Measurements from ENCODE around the gene CEACAM6. TPM values are rescaled to one million over a fixed set of nuclear protein-coding genes. Genes with fewer than 3 reads are reported as not detected.
"Not testable (repeated sequence)": the region's sequence is repeated elsewhere in the genome, so short reads cannot be mapped to it uniquely, and the experiment has no call there.

CEACAM6 gene
- not detected in 2 replicates for total RNA-seq

DNA sequence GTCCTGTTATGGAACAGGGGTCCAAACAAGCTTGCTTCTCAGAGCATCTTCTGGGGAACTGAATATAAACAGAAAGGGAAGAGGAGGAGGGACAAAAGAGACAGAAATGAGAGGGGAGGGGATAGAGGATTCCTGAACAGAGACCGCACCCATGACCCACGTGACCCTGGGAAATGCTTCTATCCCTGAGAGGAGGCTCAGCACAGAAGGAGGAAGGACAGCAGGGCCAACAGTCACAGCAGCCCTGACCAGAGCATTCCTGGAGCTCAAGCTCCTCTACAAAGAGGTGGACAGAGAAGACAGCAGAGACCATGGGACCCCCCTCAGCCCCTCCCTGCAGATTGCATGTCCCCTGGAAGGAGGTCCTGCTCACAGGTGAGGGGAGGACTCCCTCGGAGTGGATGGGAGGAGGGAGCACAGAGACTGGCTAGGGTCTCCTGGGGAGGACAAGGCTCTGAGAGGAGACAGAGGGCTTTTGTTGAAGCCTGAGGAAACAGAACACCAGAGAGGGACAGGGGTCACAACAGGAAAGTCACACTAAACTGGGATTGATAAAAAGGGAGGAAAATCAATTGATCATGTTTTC lies at the start of gene CEACAM6:
Gene CEACAM6, plus strand, starts transcription at position 203 of the 586 bp plus-strand sequence. Its CDS starts 109 bp downstream, at position 312.
- H3K27me3 Mint-ChIP-seq (ENCODE audit: insufficient read depth), result peaks cover 46% of the 10 kb centered on the region
- no peaks in the 10 kb centered on the region for H3K36me3 Mint-ChIP-seq (ENCODE audit: low read depth)
- DNase-seq (ENCODE audit: low spot score), result no peak
- intact Hi-C loops (cut with micrococcal nuclease), result no loop called here
- H3K4me3 Mint-ChIP-seq, result no peak within 1 kb of the TSS
- no peak within 1 kb of the TSS for H3K27ac Mint-ChIP-seq
- H3K9me3 Mint-ChIP-seq, result no peaks in the 10 kb centered on the region
- peaks cover 5% of the 10 kb centered on the region for H3K4me1 Mint-ChIP-seq (ENCODE audit: low read depth)

DNA sequence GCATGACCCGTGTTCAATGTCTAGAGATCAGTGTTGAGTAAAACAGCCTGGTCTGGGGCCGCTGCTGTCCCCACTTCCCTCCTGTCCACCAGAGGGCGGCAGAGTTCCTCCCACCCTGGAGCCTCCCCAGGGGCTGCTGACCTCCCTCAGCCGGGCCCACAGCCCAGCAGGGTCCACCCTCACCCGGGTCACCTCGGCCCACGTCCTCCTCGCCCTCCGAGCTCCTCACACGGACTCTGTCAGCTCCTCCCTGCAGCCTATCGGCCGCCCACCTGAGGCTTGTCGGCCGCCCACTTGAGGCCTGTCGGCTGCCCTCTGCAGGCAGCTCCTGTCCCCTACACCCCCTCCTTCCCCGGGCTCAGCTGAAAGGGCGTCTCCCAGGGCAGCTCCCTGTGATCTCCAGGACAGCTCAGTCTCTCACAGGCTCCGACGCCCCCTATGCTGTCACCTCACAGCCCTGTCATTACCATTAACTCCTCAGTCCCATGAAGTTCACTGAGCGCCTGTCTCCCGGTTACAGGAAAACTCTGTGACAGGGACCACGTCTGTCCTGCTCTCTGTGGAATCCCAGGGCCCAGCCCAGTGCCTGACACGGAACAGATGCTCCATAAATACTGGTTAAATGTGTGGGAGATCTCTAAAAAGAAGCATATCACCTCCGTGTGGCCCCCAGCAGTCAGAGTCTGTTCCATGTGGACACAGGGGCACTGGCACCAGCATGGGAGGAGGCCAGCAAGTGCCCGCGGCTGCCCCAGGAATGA lies 48.4 kb upstream of the CEACAM6 start:
- Mint-ChIP-seq H3K9me3 (no peaks in the 10 kb centered on the region), H3K4me1 (ENCODE audit: low read depth) (peaks cover 6% of the 10 kb centered on the region), H3K36me3 (ENCODE audit: low read depth) (no peaks in the 10 kb centered on the region), H3K4me3 (no peak overlapping the region), H3K27me3 (ENCODE audit: insufficient read depth) (peaks cover 12% of the 10 kb centered on the region), H3K27ac (no peak overlapping the region)
- DNase-seq (ENCODE audit: low spot score), result peak; percentile 58
- intact Hi-C loops (cut with micrococcal nuclease), result loop anchor here (1.0 to 2.0 kb wide), 3 partner anchors 27 to 78 kb away; no protein-coding TSS in a partner anchor

DNA sequence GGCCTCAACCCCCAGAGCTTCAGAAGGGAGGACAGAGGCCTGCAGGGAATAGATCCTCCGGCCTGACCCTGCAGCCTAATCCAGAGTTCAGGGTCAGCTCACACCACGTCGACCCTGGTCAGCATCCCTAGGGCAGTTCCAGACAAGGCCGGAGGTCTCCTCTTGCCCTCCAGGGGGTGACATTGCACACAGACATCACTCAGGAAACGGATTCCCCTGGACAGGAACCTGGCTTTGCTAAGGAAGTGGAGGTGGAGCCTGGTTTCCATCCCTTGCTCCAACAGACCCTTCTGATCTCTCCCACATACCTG lies 47.9 kb upstream of the CEACAM6 start:
- Mint-ChIP-seq H3K27ac (no peak overlapping the region), H3K9me3 (no peaks in the 10 kb centered on the region), H3K4me1 (ENCODE audit: low read depth) (peaks cover 6% of the 10 kb centered on the region), H3K36me3 (ENCODE audit: low read depth) (no peaks in the 10 kb centered on the region), H3K4me3 (no peak overlapping the region), H3K27me3 (ENCODE audit: insufficient read depth) (peaks cover 8% of the 10 kb centered on the region)
- no peak for DNase-seq (ENCODE audit: low spot score)
- intact Hi-C loops (cut with micrococcal nuclease), result loop anchor here (2.0 kb wide), 1 partner anchor 77 kb away; no protein-coding TSS in a partner anchor

DNA sequence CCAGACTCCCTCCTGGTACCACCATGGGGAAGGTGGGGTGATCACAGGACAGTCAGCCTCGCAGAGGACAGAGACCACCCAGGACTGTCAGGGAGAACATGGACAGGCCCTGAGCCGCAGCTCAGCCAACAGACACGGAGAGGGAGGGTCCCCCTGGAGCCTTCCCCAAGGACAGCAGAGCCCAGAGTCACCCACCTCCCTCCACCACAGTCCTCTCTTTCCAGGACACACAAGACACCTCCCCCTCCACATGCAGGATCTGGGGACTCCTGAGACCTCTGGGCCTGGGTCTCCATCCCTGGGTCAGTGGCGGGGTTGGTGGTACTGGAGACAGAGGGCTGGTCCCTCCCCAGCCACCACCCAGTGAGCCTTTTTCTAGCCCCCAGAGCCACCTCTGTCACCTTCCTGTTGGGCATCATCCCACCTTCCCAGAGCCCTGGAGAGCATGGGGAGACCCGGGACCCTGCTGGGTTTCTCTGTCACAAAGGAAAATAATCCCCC lies 47.4 kb upstream of the CEACAM6 start:
- Mint-ChIP-seq H3K36me3 (ENCODE audit: low read depth) (no peaks in the 10 kb centered on the region), H3K27me3 (ENCODE audit: insufficient read depth) (peaks cover 5% of the 10 kb centered on the region), H3K27ac (no peak overlapping the region), H3K4me3 (no peak overlapping the region), H3K4me1 (ENCODE audit: low read depth) (peaks cover 6% of the 10 kb centered on the region), H3K9me3 (no peaks in the 10 kb centered on the region)
- intact Hi-C loops (cut with micrococcal nuclease), result loop anchor here (2.0 kb wide), 1 partner anchor 77 kb away; no protein-coding TSS in a partner anchor
- DNase-seq (ENCODE audit: low spot score), result no peak

DNA sequence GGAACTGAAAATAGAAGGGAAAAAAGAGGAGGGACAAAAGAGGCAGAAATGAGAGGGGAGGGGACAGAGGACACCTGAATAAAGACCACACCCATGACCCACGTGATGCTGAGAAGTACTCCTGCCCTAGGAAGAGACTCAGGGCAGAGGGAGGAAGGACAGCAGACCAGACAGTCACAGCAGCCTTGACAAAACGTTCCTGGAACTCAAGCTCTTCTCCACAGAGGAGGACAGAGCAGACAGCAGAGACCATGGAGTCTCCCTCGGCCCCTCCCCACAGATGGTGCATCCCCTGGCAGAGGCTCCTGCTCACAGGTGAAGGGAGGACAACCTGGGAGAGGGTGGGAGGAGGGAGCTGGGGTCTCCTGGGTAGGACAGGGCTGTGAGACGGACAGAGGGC lies 46.8 kb upstream of the CEACAM6 start, which contains the start of gene CEACAM5:
Gene CEACAM5, plus strand, starts transcription at position 146 of the 400 bp plus-strand sequence. Its CDS starts 106 bp downstream, at position 252.
- no peak for DNase-seq (ENCODE audit: low spot score)
- peaks cover 5% of the 10 kb centered on the region for H3K27me3 Mint-ChIP-seq (ENCODE audit: insufficient read depth)
- no peak within 1 kb of the TSS for H3K27ac Mint-ChIP-seq
- no peak within 1 kb of the TSS for H3K4me3 Mint-ChIP-seq
- intact Hi-C loops (cut with micrococcal nuclease), result no loop called here
- no peaks in the 10 kb centered on the region for H3K36me3 Mint-ChIP-seq (ENCODE audit: low read depth)
- no peaks in the 10 kb centered on the region for H3K9me3 Mint-ChIP-seq
- peaks cover 6% of the 10 kb centered on the region for H3K4me1 Mint-ChIP-seq (ENCODE audit: low read depth)

DNA sequence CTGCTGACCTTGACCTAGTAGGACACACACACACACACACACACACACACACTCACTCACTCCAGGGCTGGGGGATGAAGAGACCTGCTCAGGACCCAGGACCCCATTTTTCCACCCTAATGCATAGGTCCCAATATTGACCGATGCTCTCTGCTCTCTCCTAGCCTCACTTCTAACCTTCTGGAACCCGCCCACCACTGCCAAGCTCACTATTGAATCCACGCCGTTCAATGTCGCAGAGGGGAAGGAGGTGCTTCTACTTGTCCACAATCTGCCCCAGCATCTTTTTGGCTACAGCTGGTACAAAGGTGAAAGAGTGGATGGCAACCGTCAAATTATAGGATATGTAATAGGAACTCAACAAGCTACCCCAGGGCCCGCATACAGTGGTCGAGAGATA lies 45.8 kb upstream of the CEACAM6 start:
- H3K4me1 Mint-ChIP-seq (ENCODE audit: low read depth); H3K9me3 Mint-ChIP-seq; H3K27me3 Mint-ChIP-seq (ENCODE audit: insufficient read depth); H3K4me3 Mint-ChIP-seq; intact Hi-C loops (cut with micrococcal nuclease); H3K27ac Mint-ChIP-seq; H3K36me3 Mint-ChIP-seq (ENCODE audit: low read depth); DNase-seq (ENCODE audit: low spot score): not testable (repeated sequence)

DNA sequence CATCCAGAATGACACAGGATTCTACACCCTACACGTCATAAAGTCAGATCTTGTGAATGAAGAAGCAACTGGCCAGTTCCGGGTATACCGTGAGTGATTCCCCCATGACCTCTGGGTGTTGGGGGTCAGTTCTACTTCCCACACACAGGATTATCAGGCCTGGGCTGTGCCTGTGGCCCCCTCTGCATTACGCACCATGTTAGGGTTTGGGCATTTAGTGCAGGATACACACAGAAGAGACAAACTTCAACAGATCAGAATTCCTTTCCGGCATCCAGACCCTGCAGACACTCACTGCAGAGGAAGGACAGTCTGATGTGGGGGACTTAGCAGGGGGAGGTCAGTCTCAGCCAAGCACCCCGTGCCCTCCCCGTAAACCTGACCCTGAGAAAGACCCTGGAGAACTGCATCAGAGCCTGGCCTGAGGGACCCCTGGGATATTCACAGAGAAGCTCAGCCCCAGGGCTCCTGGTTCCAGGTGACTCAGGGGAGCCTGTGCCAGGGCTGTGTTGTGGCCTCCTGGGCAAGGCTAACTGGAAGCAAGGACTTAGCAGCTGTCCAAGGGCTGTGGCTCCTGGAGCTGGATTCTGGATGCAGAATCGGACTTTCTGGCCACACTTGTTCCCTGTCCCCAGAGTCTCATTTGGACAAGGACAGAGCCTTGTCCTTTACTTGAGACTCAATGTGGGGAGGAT lies 45.2 kb upstream of the CEACAM6 start:
- H3K27me3 Mint-ChIP-seq (ENCODE audit: insufficient read depth), result peaks cover 7% of the 10 kb centered on the region
- intact Hi-C loops (cut with micrococcal nuclease), result no loop called here
- peaks cover 6% of the 10 kb centered on the region for H3K4me1 Mint-ChIP-seq (ENCODE audit: low read depth)
- no peak for DNase-seq (ENCODE audit: low spot score)
- H3K9me3 Mint-ChIP-seq, result no peaks in the 10 kb centered on the region
- H3K27ac Mint-ChIP-seq, result no peak overlapping the region
- H3K4me3 Mint-ChIP-seq, result no peak overlapping the region
- H3K36me3 Mint-ChIP-seq (ENCODE audit: low read depth), result no peaks in the 10 kb centered on the region

DNA sequence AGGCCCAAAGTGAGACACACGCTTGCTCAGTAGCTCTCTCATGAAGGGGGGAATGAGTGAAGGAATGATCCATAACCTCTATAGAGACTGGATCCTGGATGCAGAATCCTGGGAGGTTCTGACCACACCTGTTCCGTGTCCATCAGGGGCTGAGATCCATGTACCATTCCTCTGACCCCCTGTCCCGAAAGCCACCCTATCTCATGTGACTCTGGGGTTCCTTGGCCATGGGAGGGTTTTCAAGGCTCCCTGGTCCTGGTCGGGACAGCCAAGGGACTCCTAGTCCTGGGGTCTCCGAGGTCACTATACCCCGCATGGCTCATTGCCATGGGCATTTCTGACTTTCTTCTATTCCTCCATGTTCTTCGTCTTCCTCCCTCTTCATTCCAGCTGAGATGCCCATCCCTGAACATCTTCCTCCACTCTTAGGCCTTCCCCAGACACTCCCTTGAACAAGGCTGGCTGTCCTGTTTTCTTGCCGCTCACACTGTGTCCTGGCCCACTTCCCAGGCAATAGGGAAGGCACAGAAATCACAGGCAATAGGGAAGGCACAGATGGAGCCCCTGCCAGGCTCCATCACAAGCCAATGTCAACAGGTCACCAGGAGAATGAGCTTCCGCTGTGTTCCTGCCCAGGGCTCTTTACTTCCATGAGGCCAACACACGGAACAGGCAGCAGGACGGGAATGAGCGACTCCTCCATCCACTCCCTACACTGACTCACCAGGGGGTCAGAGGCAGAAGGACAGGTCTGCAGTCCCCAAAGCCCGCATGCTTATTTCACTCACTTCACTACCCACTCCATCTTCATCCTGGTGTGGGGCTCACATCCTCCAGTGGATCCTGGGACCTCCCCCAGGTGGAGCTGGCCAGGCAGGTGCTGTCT lies 43.7 kb upstream of the CEACAM6 start:
- H3K27me3 Mint-ChIP-seq (ENCODE audit: insufficient read depth), result peaks cover 7% of the 10 kb centered on the region
- no peak overlapping the region for H3K27ac Mint-ChIP-seq
- no peak for DNase-seq (ENCODE audit: low spot score)
- intact Hi-C loops (cut with micrococcal nuclease), result no loop called here
- no peak overlapping the region for H3K4me3 Mint-ChIP-seq
- no peaks in the 10 kb centered on the region for H3K4me1 Mint-ChIP-seq (ENCODE audit: low read depth)
- no peaks in the 10 kb centered on the region for H3K9me3 Mint-ChIP-seq
- no peaks in the 10 kb centered on the region for H3K36me3 Mint-ChIP-seq (ENCODE audit: low read depth)

DNA sequence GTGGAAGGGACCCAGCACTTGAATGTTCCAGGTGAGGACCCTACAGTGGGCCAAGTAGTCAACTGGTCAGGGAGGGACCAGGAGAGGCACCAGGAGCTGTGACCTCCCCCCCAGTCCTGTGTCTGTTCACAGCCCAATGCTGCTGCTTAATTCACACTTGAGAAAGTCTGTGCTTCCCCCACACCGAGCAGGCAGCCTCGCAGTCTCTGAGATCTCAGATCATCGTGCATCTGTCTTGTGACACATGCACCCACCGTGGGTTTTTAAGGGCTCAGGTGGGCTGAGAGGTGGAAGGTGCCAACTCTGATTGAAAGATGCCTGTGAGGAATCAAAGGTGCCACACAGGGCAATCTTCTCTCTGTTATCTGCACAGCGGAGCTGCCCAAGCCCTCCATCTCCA lies 40.7 kb upstream of the CEACAM6 start:
- intact Hi-C loops (cut with micrococcal nuclease), result no loop called here
- Mint-ChIP-seq H3K27me3 (ENCODE audit: insufficient read depth) (peaks cover 18% of the 10 kb centered on the region), H3K4me1 (ENCODE audit: low read depth) (no peaks in the 10 kb centered on the region), H3K27ac (no peak overlapping the region), H3K9me3 (no peaks in the 10 kb centered on the region), H3K4me3 (no peak overlapping the region), H3K36me3 (ENCODE audit: low read depth) (no peaks in the 10 kb centered on the region)
- DNase-seq (ENCODE audit: low spot score), result no peak

DNA sequence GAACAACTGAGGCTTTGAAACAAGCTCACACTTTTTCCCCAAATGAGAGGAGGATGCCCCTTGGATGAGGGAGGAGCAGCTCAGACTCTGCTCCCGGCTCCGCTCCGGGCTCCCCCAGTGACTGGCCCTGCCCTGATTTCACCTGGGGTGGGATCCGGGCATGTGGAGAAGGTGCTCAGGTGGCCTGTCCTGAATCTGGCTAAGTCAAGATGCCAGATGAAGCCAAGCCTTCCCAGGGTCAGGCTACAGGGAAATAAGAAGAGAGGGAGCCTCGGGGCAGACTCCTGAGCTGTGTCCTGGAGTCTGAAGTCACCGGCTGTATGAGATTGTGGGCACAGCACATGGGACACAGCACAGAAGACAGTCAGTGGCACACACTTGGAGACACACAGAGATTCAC lies 36.6 kb upstream of the CEACAM6 start:
- no peak overlapping the region for H3K4me3 Mint-ChIP-seq
- intact Hi-C loops (cut with micrococcal nuclease), result no loop called here
- H3K27me3 Mint-ChIP-seq (ENCODE audit: insufficient read depth), result peaks cover 22% of the 10 kb centered on the region
- no peak overlapping the region for H3K27ac Mint-ChIP-seq
- H3K9me3 Mint-ChIP-seq, result no peaks in the 10 kb centered on the region
- H3K36me3 Mint-ChIP-seq (ENCODE audit: low read depth), result no peaks in the 10 kb centered on the region
- H3K4me1 Mint-ChIP-seq (ENCODE audit: low read depth), result no peaks in the 10 kb centered on the region
- DNase-seq (ENCODE audit: low spot score), result no peak

DNA sequence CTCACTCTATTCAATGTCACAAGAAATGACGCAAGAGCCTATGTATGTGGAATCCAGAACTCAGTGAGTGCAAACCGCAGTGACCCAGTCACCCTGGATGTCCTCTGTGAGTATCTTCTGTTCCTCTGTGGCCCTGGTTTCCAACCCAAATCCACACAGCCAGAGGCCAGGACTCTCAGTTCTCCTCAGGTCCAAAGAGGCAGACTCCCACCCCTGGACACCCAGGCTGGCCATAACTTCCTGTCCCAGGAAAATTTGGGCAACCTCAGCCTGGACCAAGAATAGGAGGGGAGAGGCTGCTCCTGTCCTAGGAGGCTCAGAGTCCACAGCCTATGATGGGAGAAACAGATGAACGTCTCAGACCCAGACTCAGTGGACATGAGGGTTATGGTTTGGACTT lies 35.2 kb upstream of the CEACAM6 start:
- no peak for DNase-seq (ENCODE audit: low spot score)
- H3K4me1 Mint-ChIP-seq (ENCODE audit: low read depth), result no peaks in the 10 kb centered on the region
- no peak overlapping the region for H3K27ac Mint-ChIP-seq
- no peak overlapping the region for H3K4me3 Mint-ChIP-seq
- no peaks in the 10 kb centered on the region for H3K9me3 Mint-ChIP-seq
- intact Hi-C loops (cut with micrococcal nuclease), result no loop called here
- H3K27me3 Mint-ChIP-seq (ENCODE audit: insufficient read depth), result peaks cover 24% of the 10 kb centered on the region
- no peaks in the 10 kb centered on the region for H3K36me3 Mint-ChIP-seq (ENCODE audit: low read depth)

DNA sequence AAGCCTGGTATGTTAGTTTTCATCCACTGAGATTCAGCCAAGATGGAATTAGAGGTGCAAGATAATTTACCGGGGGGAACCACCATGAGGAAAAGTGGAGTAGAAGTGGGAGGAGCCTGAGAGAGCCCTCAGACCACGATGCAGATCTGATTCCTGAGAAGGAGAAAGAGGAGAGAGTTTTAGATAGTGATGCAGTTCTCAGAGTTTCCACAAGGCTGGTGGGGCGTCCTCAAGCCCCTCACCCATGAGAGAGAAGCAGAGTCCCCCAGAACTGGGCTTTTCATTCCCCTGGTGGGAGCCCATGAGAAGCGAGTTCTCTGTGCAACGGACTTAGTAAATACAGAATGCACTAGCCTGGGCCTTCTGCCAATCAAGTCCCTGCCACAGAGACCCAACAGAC lies 28.8 kb upstream of the CEACAM6 start:
- Mint-ChIP-seq H3K36me3 (ENCODE audit: low read depth) (no peaks in the 10 kb centered on the region), H3K4me3 (no peak overlapping the region), H3K4me1 (ENCODE audit: low read depth) (no peaks in the 10 kb centered on the region), H3K27ac (no peak overlapping the region), H3K9me3 (no peaks in the 10 kb centered on the region), H3K27me3 (ENCODE audit: insufficient read depth) (peaks cover 43% of the 10 kb centered on the region)
- DNase-seq (ENCODE audit: low spot score), result no peak
- intact Hi-C loops (cut with micrococcal nuclease), result no loop called here
